H1 (cell line): ENCODE results near the gene TGFBR2. TPM values are rescaled to one million over a fixed set of nuclear protein-coding genes. Genes with fewer than 3 reads are reported as not detected.

ENCODE experiments used
- CTCF ChIA-PET: fragments of 300-600 bp; sonication (Branson Sonifier 250); formaldehyde crosslinking; loops from one replicate; lab custom pipeline; 2021; ENCODE audit not compliant: partially characterized antibody; lab: Charles Lee
- POLR2A ChIA-PET: fragments of 300-600 bp; sonication (Branson Sonifier 250); formaldehyde crosslinking; loops from one replicate; lab custom pipeline; 2021; ENCODE audit warnings: inconsistent platforms; ENCODE audit not compliant: partially characterized antibody; lab: Charles Lee
- DNase-seq, 2 experiments: peaks; one replicate each; pipeline versions ENCODE4 v3.0.0 to v3.0.0-alpha.2; 2010 to 2022; ENCODE audit warnings: low spot score in 2 of 2, low read depth in 1 of 2, mixed read lengths in 1 of 2
- FAIRE-seq: peaks from 2 replicates; lab custom pipeline; 2011; peaks lifted over from hg19 to GRCh38; lab: Jason Lieb, UNC
- H2AFZ ChIP-seq: 2 replicates; pipeline ENCODE4 v1.8.1; 2012; ENCODE audit warnings: low read length, inconsistent platforms
- H2AK5ac ChIP-seq: 2 replicates; pipeline ENCODE4 v1.6.1; 2013; ENCODE audit warnings: low read depth, low read length
- H2BK120ac ChIP-seq: replicated peaks from 2 replicates; pipeline ENCODE3; 2013; ENCODE audit warnings: low read depth, low read length, inconsistent platforms
- H2BK12ac ChIP-seq: 2 replicates; pipeline ENCODE4 v1.6.1; 2013; ENCODE audit warnings: low read depth, low read length
- H2BK15ac ChIP-seq: 2 replicates; pipeline ENCODE4 v1.6.1; 2013; ENCODE audit warnings: low read length
- H2BK20ac ChIP-seq: 2 replicates; pipeline ENCODE4 v1.6.1; 2013; ENCODE audit warnings: low read length
- H2BK5ac ChIP-seq: 2 replicates; pipeline ENCODE4 v1.6.1; 2013; ENCODE audit warnings: low read depth, low read length
- H3K14ac ChIP-seq: 2 replicates; pipeline ENCODE4 v1.6.1; 2013; ENCODE audit warnings: inconsistent platforms; ENCODE audit not compliant: insufficient read length
- H3K18ac ChIP-seq: 2 replicates; pipeline ENCODE4 v1.6.1; 2013; ENCODE audit warnings: low read length; ENCODE audit errors: extremely low read depth
- H3K23ac ChIP-seq: 2 replicates; pipeline ENCODE4 v1.6.1; 2013; ENCODE audit warnings: inconsistent platforms; ENCODE audit not compliant: insufficient read length
- H3K23me2 ChIP-seq: 2 replicates; pipeline ENCODE4 v1.6.1; 2013; ENCODE audit warnings: low read depth, low read length
- H3K27ac ChIP-seq: 2 replicates; pipeline ENCODE4 v1.6.1; 2011; ENCODE audit warnings: low read depth, low read length, inconsistent platforms
- H3K27me3 ChIP-seq, 4 experiments: replicated peaks in 1 of 4; 1 replicate in 1 of 4; 2 replicates in 3 of 4; pipeline versions ENCODE4 v1.6.1 to v1.8.1; 2011 to 2013; ENCODE audit warnings: low read length in 3 of 4, mild to moderate bottlenecking in 3 of 4, inconsistent platforms in 2 of 4, mixed read lengths in 2 of 4, moderate library complexity in 1 of 4; ENCODE audit not compliant: control insufficient read depth in 3 of 4, insufficient read depth in 3 of 4; ENCODE audit errors: extremely low read depth in 1 of 4
- H3K36me3 ChIP-seq, 4 experiments: 2 replicates each; pipeline versions ENCODE4 v1.6.1 to v1.8.1; 2011 to 2013; ENCODE audit warnings: mild to moderate bottlenecking in 4 of 4, low read length in 3 of 4, moderate library complexity in 2 of 4, control low read depth in 1 of 4, inconsistent platforms in 1 of 4; ENCODE audit not compliant: insufficient read depth in 4 of 4, control insufficient read depth in 2 of 4
- H3K4ac ChIP-seq: replicated peaks from 2 replicates; pipeline ENCODE3; 2013; ENCODE audit warnings: low read length, low read depth, mixed read lengths, inconsistent platforms; ENCODE audit not compliant: insufficient read length
- H3K4me1 ChIP-seq, 4 experiments: replicated peaks in 1 of 4; 1 replicate in 1 of 4; 2 replicates in 3 of 4; pipeline versions ENCODE4 v1.6.1 to v1.8.1; 2011 to 2013; ENCODE audit warnings: low read length in 3 of 4, inconsistent platforms in 2 of 4, mixed read lengths in 1 of 4; ENCODE audit not compliant: insufficient read depth in 4 of 4, control insufficient read depth in 3 of 4
- H3K4me2 ChIP-seq, 2 experiments: 2 replicates each; pipeline versions ENCODE4 v1.6.1 to v1.8.1; 2011 to 2013; ENCODE audit warnings: low read depth in 2 of 2, low read length in 2 of 2, control low read depth in 1 of 2, inconsistent platforms in 1 of 2, mild to moderate bottlenecking in 1 of 2; ENCODE audit not compliant: insufficient read depth in 1 of 2
- H3K4me3 ChIP-seq, 4 experiments: fragments of 200-600, 300-600 bp in 1 of 4; sonication (generic), shearing (Covaris generic), sonication (Bioruptor Twin) in 1 of 4; 2 replicates each; pipeline versions ENCODE4 v1.5.1 to v1.8.1; 2011 to 2016; ENCODE audit warnings: low read length in 4 of 4, low read depth in 3 of 4, control low read depth in 2 of 4, inconsistent platforms in 2 of 4, mild to moderate bottlenecking in 2 of 4, mixed read lengths in 1 of 4, moderate library complexity in 1 of 4; ENCODE audit not compliant: insufficient read depth in 2 of 4; ENCODE audit errors: extremely low read depth in 1 of 4
- H3K56ac ChIP-seq: replicated peaks from 2 replicates; pipeline ENCODE3; 2013; ENCODE audit warnings: low read depth, mild to moderate bottlenecking, mixed read lengths, low read length, inconsistent platforms; ENCODE audit not compliant: insufficient read length
- H3K79me1 ChIP-seq: 2 replicates; pipeline ENCODE4 v1.6.1; 2013; ENCODE audit warnings: low read depth, low read length, control low read depth
- H3K79me2 ChIP-seq, 2 experiments: 2 replicates each; pipeline versions ENCODE4 v1.6.1 to v1.8.1; 2012 to 2013; ENCODE audit warnings: low read length in 2 of 2, mild to moderate bottlenecking in 2 of 2, inconsistent platforms in 1 of 2; ENCODE audit not compliant: insufficient read depth in 2 of 2, control insufficient read depth in 1 of 2
- H3K9ac ChIP-seq, 4 experiments: replicated peaks in 1 of 4; 1 replicate in 1 of 4; 2 replicates in 3 of 4; pipeline versions ENCODE4 v1.6.1 to v1.8.1; 2011 to 2013; ENCODE audit warnings: low read depth in 3 of 4, low read length in 3 of 4, control low read depth in 2 of 4, mild to moderate bottlenecking in 2 of 4, moderate library complexity in 2 of 4, inconsistent platforms in 1 of 4; ENCODE audit errors: extremely low read depth in 1 of 4
- H3K9me3 ChIP-seq, 2 experiments: 2 replicates each; pipeline versions ENCODE4 v1.6.1 to v1.8.1; 2012 to 2013; ENCODE audit warnings: mild to moderate bottlenecking in 2 of 2, moderate library complexity in 2 of 2, control low read depth in 1 of 2, inconsistent platforms in 1 of 2, low read depth in 1 of 2, low read length in 1 of 2, mixed read lengths in 1 of 2; ENCODE audit not compliant: insufficient read depth in 2 of 2
- H4K20me1 ChIP-seq, 2 experiments: replicated peaks in 1 of 2; 2 replicates each; pipeline versions ENCODE3 to v1.8.1; 2011 to 2013; ENCODE audit warnings: inconsistent platforms in 2 of 2, low read length in 2 of 2, mild to moderate bottlenecking in 1 of 2; ENCODE audit not compliant: insufficient read depth in 2 of 2, control insufficient read depth in 1 of 2
- H4K5ac ChIP-seq: 2 replicates; pipeline ENCODE4 v1.6.1; 2013; ENCODE audit warnings: low read length, low read depth, mixed read lengths, inconsistent platforms; ENCODE audit not compliant: insufficient read length
- H4K8ac ChIP-seq: 2 replicates; pipeline ENCODE4 v1.8.0; 2013; ENCODE audit warnings: mild to moderate bottlenecking, moderate library complexity, low read length, inconsistent platforms; ENCODE audit not compliant: insufficient read depth; ENCODE audit errors: extremely low read depth
- H4K91ac ChIP-seq: replicated peaks from 2 replicates; pipeline ENCODE3; 2013; ENCODE audit warnings: low read length, mixed read lengths, inconsistent platforms; ENCODE audit not compliant: insufficient read length
- CTBP2 ChIP-seq: IDR thresholded peaks from 2 replicates; pipeline ENCODE4 v1.7.0; 2011; ENCODE audit warnings: borderline replicate concordance, mild to moderate bottlenecking, moderate library complexity, mixed read lengths, low read length; ENCODE audit not compliant: insufficient read depth, insufficient read length
- RNF2 ChIP-seq: fragments of 200-900, 300-1000 bp; sonication (generic); IDR thresholded peaks from 2 replicates; pipeline ENCODE4 v1.7.1; 2016; ENCODE audit warnings: borderline replicate concordance, low read depth, mild to moderate bottlenecking, antibody characterized with exemption, low read length; ENCODE audit not compliant: poor library complexity, severe bottlenecking; ENCODE audit errors: missing control alignments
- WGBS, 2 experiments: shearing (Covaris generic) in 1 of 2; methylation state at CpG; one replicate each; pipeline versions ENCODE4 v1.1.6 to v1.1.7; 2013 to 2015; ENCODE audit warnings: low lambda C conversion rate in 2 of 2, mixed read lengths in 2 of 2, inconsistent platforms in 1 of 2, low coverage in 1 of 2, missing lambda C conversion rate in 1 of 2; ENCODE audit not compliant: insufficient replicate concordance in 2 of 2, insufficient coverage in 1 of 2, insufficient read length in 1 of 2; ENCODE audit errors: extremely low coverage in 1 of 2, missing lambda C conversion rate in 1 of 2; 5-methylcytosine and 5-hydroxymethylcytosine counted together
- polyA plus RNA-seq, 7 experiments: library from polyadenylated mRNA; depleted of rRNA in 3 of 7; stranded (reverse) in 5 of 7; unstranded in 2 of 7; fragments of >200 nt in 5 of 7; fragments of 200-250 nt in 2 of 7; gene quantifications; 1 replicate in 5 of 7; 2 replicates in 1 of 7; 4 replicates in 1 of 7; pipeline versions ENCODE4 v1.2.1 to v1.2.3, GENCODE V29; 2011 to 2013; ENCODE audit warnings: missing spikeins in 2 of 7, mixed read lengths in 2 of 7
- total RNA-seq: library from RNA; stranded (reverse); fragmentation: NEBNext Ultra II Directional; extraction: Animal tissue kit (Norgen Biotek cat#: 25700); gene quantifications from 2 replicates; pipeline ENCODE4 v1.2.1, GENCODE V29; 2021

TGFBR2 gene
- total and polyA plus RNA-seq, 2 of the 8 experiments (the other 6 are each of a cell fraction or from before 2014, with no cell fraction given): 4.2 to 7.4 TPM

DNA sequence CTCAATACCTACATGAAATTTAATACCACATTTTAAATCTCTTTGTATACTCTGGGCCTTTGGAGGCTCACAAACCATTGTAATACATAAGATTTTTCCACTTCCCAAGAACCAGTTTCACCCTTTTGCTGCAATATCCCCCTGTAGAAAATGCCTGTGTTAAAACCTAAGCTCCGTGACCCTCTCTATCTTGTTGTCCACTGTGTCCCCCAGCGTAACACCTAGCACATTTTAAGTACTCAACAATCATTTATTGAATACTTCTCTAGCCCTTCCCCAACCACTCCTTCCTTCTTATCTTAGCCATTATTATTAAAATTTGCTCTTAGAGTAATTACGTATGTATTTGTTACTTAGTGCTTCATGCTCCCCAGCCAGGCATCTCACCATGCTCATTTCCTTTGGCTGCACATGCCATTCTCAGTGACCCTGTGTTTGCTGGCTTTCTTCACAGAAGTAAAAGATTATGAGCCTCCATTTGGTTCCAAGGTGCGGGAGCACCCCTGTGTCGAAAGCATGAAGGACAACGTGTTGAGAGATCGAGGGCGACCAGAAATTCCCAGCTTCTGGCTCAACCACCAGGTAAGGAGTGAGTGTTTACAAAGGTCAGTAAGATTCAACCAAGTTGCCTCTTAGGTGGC is 81.6 kb downstream of the TGFBR2 start:
- Histone ChIP-seq H3K56ac (no peak overlapping the region), H2BK15ac (no peak overlapping the region), H3K4ac (no peak overlapping the region), H3K23me2 (no peaks in the 10 kb centered on the region), H3K27me3 (no peaks in the 10 kb centered on the region), H2BK12ac (no peak overlapping the region), H2BK120ac (no peak overlapping the region), H3K9me3 (no peaks in the 10 kb centered on the region), H4K5ac (no peak overlapping the region), H3K4me1 (no peaks in the 10 kb centered on the region), H3K9ac (no peak overlapping the region), H3K4me3 (no peak overlapping the region), H4K8ac (no peak overlapping the region), H2AFZ (no peak overlapping the region), H3K79me1 (no peaks in the 10 kb centered on the region), H2BK5ac (no peak overlapping the region), H2AK5ac (no peak overlapping the region), H2BK20ac (0 out of 2 replicates have a peak overlapping the region, but pooled peaks have one; percentile 49), H3K79me2 (no peaks in the 10 kb centered on the region; a peak in 1 of 4 replicates), H4K91ac (no peak overlapping the region), H3K18ac (no peak overlapping the region), H3K27ac (no peak overlapping the region), H3K23ac (no peak overlapping the region), H4K20me1 (no peaks in the 10 kb centered on the region), H3K36me3 (peaks cover 2 to 16% (median 5%) of the 10 kb centered on the region in 4 experiments; a peak in 5 of 8 replicates), H3K4me2 (no peak overlapping the region), H3K14ac (no peak overlapping the region)
- TF ChIP-seq CTBP2 (no peak), RNF2 (no peak)
- POLR2A ChIA-PET: no interaction called here
- FAIRE-seq: no peak
- DNase-seq: no peak
- 78% methylated on average over 8 of the region's 8 CpGs; no CpG with 5 or more reads in 1 of the 2 experiments for WGBS, 2 experiments
- CTCF ChIA-PET: interaction anchor here (1.4 kb wide), 1 partner anchor 9 kb away, joined by 4 read pairs; no protein-coding TSS in a partner anchor
